Effector memory CD8-positive, alpha-beta T cell (primary cell): ENCODE data around the gene KLK13.

Experiments used
- ATAC-seq: fragments of 150-1000 bp; cut with Tn5 transposase; replicated peaks from 2 replicates; pipeline ENCODE4 v1.10.0; 2021; ENCODE audit warnings: mild to moderate bottlenecking, moderate library complexity
- DNase-seq, 3 experiments: peaks; one replicate each; pipeline ENCODE4 v3.0.0; 2021
- H3K27ac Mint-ChIP-seq, 2 donors: one replicate each; pipeline ENCODE4 v1.8.0; 2022; ENCODE audit warnings: mild to moderate bottlenecking in 2 of 2, mixed read lengths in 2 of 2, moderate library complexity in 2 of 2
- H3K27me3 Mint-ChIP-seq, 2 donors: one replicate each; pipeline ENCODE4 v1.8.0; 2022; ENCODE audit warnings: mixed read lengths in 2 of 2
- H3K36me3 Mint-ChIP-seq: one replicate; pipeline ENCODE4 v1.8.0; 2022; ENCODE audit warnings: mild to moderate bottlenecking, moderate library complexity, mixed read lengths; ENCODE audit not compliant: insufficient read depth
- H3K4me1 Mint-ChIP-seq, 2 donors: one replicate each; pipeline ENCODE4 v1.8.0; 2022; ENCODE audit warnings: low read depth in 2 of 2, mixed read lengths in 2 of 2
- H3K4me3 Mint-ChIP-seq, 2 donors: one replicate each; pipeline ENCODE4 v1.8.0; 2022; ENCODE audit warnings: mild to moderate bottlenecking in 2 of 2, mixed read lengths in 2 of 2, moderate library complexity in 2 of 2
- H3K9me3 Mint-ChIP-seq, 2 donors: one replicate each; pipeline ENCODE4 v1.8.0; 2022; ENCODE audit warnings: mixed read lengths in 2 of 2

The KLK13 gene

DNA sequence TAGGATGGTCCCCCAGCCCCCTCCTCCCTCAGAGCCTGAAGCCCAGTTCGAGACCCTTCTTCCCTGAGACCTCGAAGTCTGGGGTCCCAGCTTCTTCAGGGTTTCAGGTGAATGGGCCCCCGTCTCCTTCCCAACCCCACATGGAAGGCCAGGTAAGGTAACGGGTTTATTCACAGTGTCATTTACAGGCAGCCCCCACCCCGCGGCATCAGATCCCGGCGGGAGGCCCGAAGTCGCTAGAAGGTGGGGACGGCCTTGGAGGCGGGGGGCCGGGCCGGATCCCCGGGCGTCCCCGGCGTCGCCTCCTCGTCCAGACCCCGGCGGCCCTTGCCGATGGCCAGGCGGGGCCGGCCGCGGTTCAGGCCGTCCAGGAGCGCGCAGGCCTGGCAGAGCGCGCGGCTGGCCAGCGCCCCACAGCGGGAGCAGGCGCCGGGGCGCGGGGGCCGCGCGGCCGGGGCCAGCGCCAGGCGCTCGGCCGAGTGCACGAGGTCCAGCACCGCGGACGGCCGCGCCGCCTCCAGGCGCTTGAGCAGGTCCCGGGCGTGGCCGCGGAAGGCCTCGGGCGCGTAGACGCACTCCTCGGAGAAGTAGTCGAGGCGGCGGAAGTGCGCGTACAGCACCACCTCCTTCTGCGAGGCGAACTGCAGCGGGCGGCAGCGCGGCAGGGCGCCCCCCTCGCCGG lies 33.6 kb upstream of the KLK13 start:
- Mint-ChIP-seq H3K4me3 (no peak overlapping the region), H3K27ac (no peak overlapping the region), H3K9me3 (no peaks in the 10 kb centered on the region), H3K4me1 (peaks cover 19 to 31% of the 10 kb centered on the region in 2 donors), H3K36me3 (peaks cover 30% of the 10 kb centered on the region), H3K27me3 (no peaks in the 10 kb centered on the region)
- DNase-seq (no peak), ATAC-seq (peak; percentile 70)

DNA sequence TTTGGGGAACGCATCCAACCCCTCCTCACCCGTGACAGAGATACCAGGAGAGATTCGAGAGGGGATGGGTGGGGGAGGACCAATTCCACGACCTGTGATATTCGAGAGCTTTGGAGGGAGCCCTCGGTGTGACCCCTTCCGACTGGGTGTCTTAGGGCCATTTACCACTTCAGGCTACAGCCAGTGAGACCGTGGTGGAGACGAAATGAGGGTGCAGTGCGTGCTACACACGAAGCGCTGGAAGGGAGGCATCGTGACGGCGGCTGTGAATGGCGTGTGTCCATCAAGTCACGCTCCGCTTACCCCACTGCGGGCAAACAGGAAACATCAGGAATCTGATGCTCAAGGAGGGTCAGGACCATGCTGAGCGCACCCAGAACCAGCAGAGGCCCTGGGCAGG lies 32.9 kb upstream of the KLK13 start:
- peaks cover 23% of the 10 kb centered on the region for H3K36me3 Mint-ChIP-seq
- H3K27ac Mint-ChIP-seq: no peak overlapping the region
- no peak for ATAC-seq
- no peak for DNase-seq
- no peaks in the 10 kb centered on the region for H3K27me3 Mint-ChIP-seq
- no peak overlapping the region for H3K4me3 Mint-ChIP-seq
- no peaks in the 10 kb centered on the region for H3K9me3 Mint-ChIP-seq
- H3K4me1 Mint-ChIP-seq: peaks cover 19 to 30% of the 10 kb centered on the region in 2 donors

DNA sequence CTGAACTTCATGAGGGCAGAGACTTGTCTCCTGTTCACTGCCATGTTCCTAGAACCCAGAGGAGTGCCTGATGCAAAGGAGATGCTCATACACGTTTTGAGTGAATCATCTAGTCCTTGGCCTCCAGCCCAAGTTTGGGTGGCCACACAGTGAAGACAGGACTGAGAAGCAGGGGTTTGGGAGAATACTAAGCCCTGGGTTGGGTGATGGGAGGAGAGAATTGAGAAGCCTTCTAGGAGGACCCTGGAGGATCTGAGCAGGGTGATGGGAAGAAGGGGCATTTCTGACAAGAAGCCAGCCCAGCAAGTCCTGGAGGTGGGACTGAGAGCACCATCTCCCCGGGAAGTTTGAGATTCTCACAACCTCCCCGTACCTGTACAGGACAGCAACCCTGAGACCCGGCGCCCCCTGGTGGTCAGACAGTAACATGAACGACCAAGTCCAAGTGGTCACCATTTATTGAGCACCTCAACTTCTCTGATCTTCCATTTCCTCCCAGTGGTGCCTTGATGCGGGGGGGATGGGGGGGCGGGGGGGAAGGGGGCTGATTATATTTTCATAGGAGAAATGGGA lies 32.4 kb upstream of the KLK13 start:
- Mint-ChIP-seq H3K27me3 (no peaks in the 10 kb centered on the region), H3K27ac (peak overlapping the region in 1 of 2 donors; percentile 61), H3K36me3 (peaks cover 18% of the 10 kb centered on the region), H3K4me3 (no peak overlapping the region), H3K4me1 (peaks cover 17 to 24% of the 10 kb centered on the region in 2 donors), H3K9me3 (no peaks in the 10 kb centered on the region)
- ATAC-seq (peak; percentile 75), DNase-seq (peak; percentile 62 to 68 (median 65))

DNA sequence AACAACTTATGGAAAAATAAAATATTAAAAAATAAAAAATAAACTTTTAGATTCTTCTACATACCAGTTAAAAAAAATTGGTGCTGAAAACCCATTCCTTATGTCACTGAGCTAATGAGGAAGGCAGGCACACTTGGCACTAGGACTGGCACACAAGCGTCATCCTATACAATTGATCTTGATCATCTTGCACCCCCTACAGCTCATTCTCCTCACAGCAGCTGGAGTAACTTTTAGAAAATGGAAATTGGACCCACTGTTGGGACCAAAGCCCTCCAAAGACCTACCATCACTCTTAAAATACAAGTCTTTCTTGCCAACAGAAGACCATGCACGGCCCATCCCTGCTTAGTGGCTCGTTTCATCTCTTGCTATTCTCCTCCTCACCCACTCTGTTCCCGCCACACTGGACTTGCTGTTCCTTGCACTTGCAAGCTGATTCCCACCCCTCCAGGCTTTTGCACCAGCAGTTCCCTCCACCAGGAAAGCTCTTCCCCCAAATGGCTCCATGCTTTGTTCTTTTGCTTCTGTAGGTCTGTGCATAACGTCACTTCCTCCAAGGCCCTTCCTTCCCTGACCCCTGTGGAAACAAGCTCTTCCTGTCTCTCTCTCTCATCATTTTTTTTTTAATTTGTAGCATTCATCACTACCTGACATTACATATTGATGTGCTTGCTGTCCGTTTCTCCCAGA lies 31.7 kb upstream of the KLK13 start:
- no peak overlapping the region for H3K4me3 Mint-ChIP-seq

DNA sequence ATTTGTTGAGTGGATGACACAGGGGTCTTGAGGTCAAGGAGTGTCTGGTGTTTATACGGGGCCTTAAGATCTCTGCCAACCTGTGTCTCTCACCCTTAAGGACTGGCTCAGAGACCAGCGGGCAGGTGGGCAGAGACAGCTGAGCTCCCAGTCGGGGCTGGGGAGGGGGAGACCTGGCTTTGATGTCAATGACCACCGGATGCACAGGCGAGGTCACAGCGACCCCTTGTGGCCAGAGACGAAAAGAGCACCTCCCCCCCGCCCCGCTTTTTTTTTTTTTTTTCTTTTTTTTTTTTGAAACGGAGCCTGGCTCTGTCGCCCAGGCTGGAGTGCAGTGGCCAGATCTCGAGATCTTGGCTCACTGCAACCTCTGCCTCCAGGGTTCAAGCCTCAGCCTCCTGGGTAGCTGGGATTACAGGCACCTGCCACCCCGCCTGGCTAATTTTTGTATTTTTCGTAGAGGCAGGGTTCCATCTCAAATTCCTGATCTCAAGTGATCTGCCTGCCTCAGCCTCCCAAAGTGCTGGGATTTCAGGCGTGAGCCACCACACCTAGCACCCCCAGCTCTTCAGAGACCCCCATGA lies 29.9 kb upstream of the KLK13 start:
- Mint-ChIP-seq H3K4me3 (no peak overlapping the region), H3K9me3 (no peaks in the 10 kb centered on the region), H3K4me1 (peaks cover 13 to 19% of the 10 kb centered on the region in 2 donors), H3K27ac (no peak overlapping the region), H3K36me3 (peaks cover 2% of the 10 kb centered on the region), H3K27me3 (no peaks in the 10 kb centered on the region)
- ATAC-seq: no peak
- DNase-seq: peak in 2 of 3 experiments; percentile 17 to 18

More for the DNA sequence above, 31.7 kb upstream of the KLK13 start:
- ATAC-seq (no peak), DNase-seq (no peak)
- Mint-ChIP-seq H3K9me3 (no peaks in the 10 kb centered on the region), H3K27ac (peak overlapping the region in 1 of 2 donors; percentile 61), H3K4me1 (peaks cover 17 to 21% of the 10 kb centered on the region in 2 donors), H3K27me3 (no peaks in the 10 kb centered on the region), H3K36me3 (peaks cover 12% of the 10 kb centered on the region)

DNA sequence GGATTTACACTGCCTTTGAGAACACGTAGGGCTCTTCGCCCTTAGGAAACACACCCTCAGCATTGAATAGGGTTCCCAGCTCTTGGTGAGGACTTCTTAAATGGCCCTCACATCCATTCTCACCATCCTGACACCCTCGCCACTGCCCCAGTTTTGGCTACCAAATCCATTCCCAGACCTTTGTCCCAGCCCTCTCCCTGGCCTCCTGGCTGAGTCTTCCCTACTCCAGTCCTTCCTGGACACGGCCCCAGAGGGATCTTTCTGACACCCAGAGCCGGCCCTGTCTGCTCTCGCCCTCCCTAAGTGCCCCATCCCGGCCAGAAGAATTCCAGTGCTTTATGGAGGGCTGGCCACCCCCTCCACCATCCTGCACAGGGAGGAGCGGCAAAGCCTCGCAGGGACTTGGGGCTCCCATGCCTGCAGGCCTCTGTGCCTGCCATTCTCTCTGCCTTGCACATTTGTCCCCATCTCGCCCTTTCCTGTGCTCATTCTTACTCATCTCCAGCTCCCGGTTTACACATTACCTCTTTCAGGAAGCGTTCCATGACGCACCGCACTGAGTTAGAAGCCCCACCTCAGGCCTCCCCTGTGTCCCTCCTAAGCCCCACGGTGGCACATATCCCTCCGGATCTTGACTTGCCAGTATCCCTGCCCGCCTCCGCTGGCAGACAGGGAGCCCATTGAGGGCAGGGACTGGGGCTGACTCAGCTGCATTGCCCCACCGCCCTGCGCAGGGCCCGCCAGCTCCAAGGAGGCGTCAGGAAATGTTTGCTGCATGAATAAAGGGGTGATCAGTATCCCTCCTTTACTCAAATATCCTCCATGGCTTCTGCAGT lies 28.8 kb upstream of the KLK13 start:
- peaks cover 11 to 17% of the 10 kb centered on the region in 2 donors for H3K4me1 Mint-ChIP-seq
- H3K36me3 Mint-ChIP-seq: no peaks in the 10 kb centered on the region
- no peak for ATAC-seq
- no peak for DNase-seq
- H3K9me3 Mint-ChIP-seq: no peaks in the 10 kb centered on the region
- no peak overlapping the region for H3K4me3 Mint-ChIP-seq
- H3K27me3 Mint-ChIP-seq: no peaks in the 10 kb centered on the region
- H3K27ac Mint-ChIP-seq: peak overlapping the region; percentile 21 to 66

DNA sequence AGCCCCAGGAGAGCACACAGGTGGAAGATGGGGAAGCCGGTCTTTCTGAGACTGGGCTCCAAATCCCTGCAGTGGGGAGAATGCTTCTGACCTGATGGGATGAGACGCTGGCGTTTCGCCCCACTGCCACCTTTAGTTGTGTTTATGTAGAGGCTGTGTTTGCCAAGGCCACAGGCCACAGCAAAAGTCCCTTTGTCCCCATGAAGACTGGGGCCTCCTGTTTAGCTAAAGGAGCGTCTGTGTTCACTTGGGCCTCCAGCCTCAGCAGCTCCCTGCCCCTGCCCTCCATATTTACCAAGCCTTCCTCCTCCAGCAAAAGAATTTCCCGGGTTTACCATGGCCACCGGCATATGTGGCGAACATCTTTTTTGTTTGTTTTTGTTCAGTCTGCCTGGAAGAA lies 28.2 kb upstream of the KLK13 start:
- H3K27ac Mint-ChIP-seq: peak overlapping the region; percentile 21 to 66
- H3K4me1 Mint-ChIP-seq: peaks cover 11 to 17% of the 10 kb centered on the region in 2 donors
- no peak for DNase-seq
- H3K27me3 Mint-ChIP-seq: no peaks in the 10 kb centered on the region
- H3K36me3 Mint-ChIP-seq: no peaks in the 10 kb centered on the region
- no peak for ATAC-seq
- H3K9me3 Mint-ChIP-seq: no peaks in the 10 kb centered on the region
- no peak overlapping the region for H3K4me3 Mint-ChIP-seq

DNA sequence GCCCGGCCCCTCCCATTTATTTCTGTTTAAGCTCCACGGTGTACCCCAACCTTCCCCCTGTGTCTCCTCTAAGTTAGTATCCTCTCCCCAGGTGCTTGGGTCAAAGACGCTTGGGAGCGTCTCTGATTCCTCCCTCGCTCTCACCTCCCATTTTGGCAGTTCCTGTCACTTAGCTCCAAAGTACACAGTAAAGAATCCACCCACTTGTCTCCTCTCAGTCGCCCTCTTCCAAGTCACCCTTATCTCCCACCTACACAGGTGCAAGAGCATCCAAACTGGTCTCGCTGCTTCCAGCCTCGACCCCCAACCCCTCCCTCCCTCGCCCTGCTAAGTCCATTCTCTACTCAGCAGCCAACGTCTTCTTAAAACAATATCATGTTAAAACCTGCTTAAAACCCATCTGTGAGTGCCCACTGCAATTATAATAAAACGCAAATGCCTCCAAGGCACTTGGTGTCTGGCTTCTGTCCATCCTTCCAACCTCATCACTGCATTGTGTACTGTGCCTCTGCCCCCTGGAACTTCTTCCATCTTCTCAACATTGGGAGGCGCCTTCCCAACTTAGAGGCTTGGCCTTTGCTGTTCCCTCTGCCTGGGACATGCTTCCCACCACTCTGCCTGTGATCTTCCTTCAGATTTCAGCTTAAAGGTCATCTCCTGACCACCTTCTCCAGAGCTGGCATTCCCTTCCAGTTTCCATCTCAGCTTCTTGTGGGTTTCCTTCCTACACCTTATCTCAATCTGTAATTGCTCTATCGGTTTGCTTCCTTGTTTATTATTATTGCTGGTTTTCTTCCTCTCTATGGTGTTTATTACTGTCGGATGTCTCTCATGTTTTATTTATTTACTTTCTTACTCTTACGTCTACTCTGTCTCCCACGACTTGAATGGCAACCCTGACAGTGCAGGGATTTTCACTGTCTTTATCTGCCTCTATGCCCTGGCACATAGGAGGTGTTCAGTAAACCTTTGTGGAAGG lies 27.3 kb upstream of the KLK13 start:
- no peaks in the 10 kb centered on the region for H3K36me3 Mint-ChIP-seq
- DNase-seq (no peak), ATAC-seq (no peak)
- peaks cover 7 to 14% of the 10 kb centered on the region in 2 donors for H3K4me1 Mint-ChIP-seq
- H3K27me3 Mint-ChIP-seq: no peaks in the 10 kb centered on the region
- no peaks in the 10 kb centered on the region for H3K9me3 Mint-ChIP-seq
- H3K27ac Mint-ChIP-seq: no peak overlapping the region
- no peak overlapping the region for H3K4me3 Mint-ChIP-seq

DNA sequence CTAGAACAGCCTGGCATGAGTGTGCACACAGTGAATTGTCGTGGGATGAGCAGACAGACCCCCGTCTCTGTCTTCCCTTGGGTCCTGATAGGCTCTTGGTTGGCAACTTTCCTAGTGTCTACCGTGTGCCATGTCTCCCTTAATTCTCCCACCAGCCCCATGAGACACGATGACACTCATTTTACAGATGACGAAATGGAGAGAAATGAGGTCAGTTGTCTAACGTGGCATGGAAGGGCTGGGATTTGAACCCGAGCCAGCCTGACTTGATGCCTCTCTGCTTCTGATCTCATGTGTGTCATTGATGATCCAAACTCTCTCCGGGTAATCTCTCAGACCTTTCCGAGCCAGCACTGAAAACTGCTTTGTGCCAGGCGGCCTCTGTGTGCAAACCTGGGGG lies 26.2 kb upstream of the KLK13 start:
- no peaks in the 10 kb centered on the region for H3K9me3 Mint-ChIP-seq
- ATAC-seq: no peak
- no peak overlapping the region for H3K4me3 Mint-ChIP-seq
- H3K36me3 Mint-ChIP-seq: no peaks in the 10 kb centered on the region
- H3K4me1 Mint-ChIP-seq: peaks cover 2 to 9% of the 10 kb centered on the region in 2 donors
- H3K27ac Mint-ChIP-seq: no peak overlapping the region
- no peaks in the 10 kb centered on the region for H3K27me3 Mint-ChIP-seq
- DNase-seq: no peak

DNA sequence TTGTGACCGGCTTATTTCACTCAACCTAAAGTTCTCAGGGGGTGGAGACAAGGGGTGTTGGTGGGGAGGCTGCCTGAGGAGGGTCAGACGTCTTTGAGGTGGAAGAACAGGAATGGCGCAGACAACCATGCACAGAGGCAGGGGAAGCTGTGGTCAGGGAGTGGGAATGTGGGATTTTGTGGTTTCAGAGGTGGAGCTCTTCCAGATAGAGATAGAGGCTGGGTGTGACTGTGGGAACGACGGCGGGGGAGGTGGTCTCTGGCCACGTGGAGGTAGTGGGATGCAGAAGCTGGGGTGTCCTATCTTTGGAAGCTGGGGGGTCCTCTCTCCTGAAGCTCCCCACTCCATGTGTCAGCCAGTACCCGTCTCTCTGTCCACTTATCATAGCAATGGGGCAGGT lies 25.6 kb upstream of the KLK13 start:
- Mint-ChIP-seq H3K4me1 (peaks cover 2 to 9% of the 10 kb centered on the region in 2 donors), H3K27ac (peak overlapping the region in 1 of 2 donors; percentile 13), H3K36me3 (no peaks in the 10 kb centered on the region), H3K9me3 (no peaks in the 10 kb centered on the region), H3K4me3 (no peak overlapping the region), H3K27me3 (no peaks in the 10 kb centered on the region)
- ATAC-seq (no peak), DNase-seq (no peak)

DNA sequence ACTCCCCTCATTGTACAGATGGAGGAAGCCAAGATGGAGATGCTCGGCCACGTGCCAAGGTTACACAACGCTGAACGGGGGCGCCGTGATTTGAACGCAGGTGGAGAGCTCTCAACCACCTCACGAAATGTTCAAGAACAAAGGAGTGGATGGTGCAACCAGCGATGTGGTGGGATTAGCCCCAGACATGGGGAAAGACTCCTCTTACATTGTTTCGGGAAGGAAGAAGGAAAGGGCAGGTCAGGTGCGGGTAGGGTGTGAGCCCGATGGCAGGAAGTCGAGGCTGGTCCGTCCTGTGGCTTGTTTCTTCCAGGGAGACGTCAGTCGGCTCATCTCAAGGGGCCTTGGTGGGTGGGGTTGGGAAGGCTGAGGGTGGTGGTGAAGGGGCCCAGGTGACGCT lies 24.9 kb upstream of the KLK13 start:
- Mint-ChIP-seq H3K27me3 (no peaks in the 10 kb centered on the region), H3K27ac (peak overlapping the region in 1 of 2 donors; percentile 13), H3K9me3 (no peaks in the 10 kb centered on the region), H3K4me1 (peaks cover 2 to 9% of the 10 kb centered on the region in 2 donors), H3K4me3 (no peak overlapping the region), H3K36me3 (peaks cover 4% of the 10 kb centered on the region)
- ATAC-seq (no peak), DNase-seq (no peak)

DNA sequence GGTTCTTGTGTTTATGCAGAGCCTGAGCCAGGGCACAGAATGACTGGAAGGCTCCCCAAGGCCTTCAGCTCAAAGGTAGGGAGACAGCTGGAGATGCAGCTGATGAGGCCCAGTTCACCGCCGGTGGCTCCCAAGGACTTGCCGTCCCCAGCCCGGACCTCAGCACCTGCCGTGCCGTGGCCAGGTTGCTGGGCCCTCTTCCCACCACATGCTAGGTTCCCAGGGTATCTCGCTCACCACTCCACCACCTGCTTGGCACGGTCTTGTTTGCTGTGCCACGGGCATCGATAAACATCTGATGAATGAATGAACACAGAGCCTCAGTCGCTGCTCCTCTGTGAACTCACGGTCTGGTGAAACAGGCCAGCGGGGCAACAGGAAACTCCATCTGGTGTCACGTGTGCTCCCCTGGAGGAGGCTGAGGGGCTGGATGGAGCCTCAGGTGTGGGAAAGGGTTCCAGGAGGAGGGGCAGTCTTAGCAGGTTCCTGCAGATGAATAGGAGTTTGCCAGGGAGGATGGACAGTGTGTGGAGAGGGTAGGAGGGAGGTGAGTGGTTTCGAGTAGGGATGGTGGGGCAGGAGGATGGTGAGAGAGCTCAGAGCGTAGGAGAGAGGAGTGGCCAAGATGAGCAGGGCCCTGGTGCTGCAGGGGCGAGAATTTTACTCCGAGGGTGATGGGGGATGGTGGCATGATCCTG lies 21.4 kb upstream of the KLK13 start:
- Mint-ChIP-seq H3K4me1 (peaks cover 0 to 3% of the 10 kb centered on the region in 2 donors), H3K9me3 (no peaks in the 10 kb centered on the region), H3K27me3 (peaks cover 26 to 33% of the 10 kb centered on the region in 2 donors), H3K4me3 (no peak overlapping the region), H3K36me3 (peaks cover 4% of the 10 kb centered on the region), H3K27ac (peak overlapping the region in 1 of 2 donors; percentile 11)
- ATAC-seq (no peak), DNase-seq (no peak)
